ENCODE measurements around the gene LIN9.

The LIN9 gene

DNA sequence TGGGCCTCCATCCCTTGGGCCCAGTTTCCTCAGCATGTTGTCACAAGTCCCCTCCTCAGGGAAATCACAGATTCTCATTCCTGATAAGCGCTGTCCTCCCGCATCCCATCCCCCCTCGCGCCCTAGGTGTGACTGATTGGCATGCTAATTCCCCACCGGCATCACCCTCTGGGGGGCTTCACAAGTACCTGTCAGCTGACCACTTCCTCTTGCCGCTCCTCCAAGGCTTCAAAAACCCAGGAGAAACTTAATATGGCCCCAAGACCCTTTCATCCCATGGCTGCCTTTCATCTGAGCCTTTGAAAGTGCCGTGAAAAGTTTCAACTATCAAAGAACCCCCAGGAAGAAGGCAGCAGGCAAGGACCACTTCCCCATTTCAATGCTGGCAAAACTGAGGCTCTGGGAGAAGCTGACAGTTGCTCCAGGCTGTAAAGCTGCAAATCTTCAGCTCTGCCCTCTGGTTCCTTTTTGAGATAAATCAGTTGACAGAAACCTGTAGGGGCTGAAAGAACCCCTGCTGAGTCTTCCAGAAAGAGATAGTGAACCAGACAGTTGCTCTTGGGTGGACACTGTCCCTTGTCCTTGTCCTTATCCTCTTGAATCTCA is 98.3 kb downstream of the LIN9 start:
- Histone ChIP-seq H3K9me2 (replicated peaks; ENCODE audit: control insufficient read depth, low read length) (no peaks in the 10 kb centered on the region), H4K20me1 (ENCODE audit: control insufficient read depth, insufficient read depth, low read depth, low read length) (no peaks in the 10 kb centered on the region), H3K4me2 (ENCODE audit: low read length) (no peak overlapping the region), H3K36me3 (ENCODE audit: control insufficient read depth, low read length) (no peaks in the 10 kb centered on the region), H3K27ac (ENCODE audit: low read depth, low read length) (no peak overlapping the region), H3K9me3 (ENCODE audit: control insufficient read depth, insufficient read depth, low read length) (no peaks in the 10 kb centered on the region), H3F3A (ENCODE audit: control insufficient read depth, insufficient read depth) (no peaks in the 10 kb centered on the region; the same call in 1 of the 2 replicates), H3K79me2 (ENCODE audit: control insufficient read depth, low read length) (no peaks in the 10 kb centered on the region), H3K4me3 (ENCODE audit: low read length) (no peak overlapping the region), H3K27me3 (ENCODE audit: control insufficient read depth, low read length) (no peaks in the 10 kb centered on the region), H3K4me1 (ENCODE audit: control insufficient read depth, low read length) (peaks cover 13% of the 10 kb centered on the region)
- TF ChIP-seq EZH2phosphoT487 (IDR thresholded peaks at IDR 0.05; ENCODE audit: borderline replicate concordance, low read length), result no peak
- TF ChIP-seq, protein P1, sequence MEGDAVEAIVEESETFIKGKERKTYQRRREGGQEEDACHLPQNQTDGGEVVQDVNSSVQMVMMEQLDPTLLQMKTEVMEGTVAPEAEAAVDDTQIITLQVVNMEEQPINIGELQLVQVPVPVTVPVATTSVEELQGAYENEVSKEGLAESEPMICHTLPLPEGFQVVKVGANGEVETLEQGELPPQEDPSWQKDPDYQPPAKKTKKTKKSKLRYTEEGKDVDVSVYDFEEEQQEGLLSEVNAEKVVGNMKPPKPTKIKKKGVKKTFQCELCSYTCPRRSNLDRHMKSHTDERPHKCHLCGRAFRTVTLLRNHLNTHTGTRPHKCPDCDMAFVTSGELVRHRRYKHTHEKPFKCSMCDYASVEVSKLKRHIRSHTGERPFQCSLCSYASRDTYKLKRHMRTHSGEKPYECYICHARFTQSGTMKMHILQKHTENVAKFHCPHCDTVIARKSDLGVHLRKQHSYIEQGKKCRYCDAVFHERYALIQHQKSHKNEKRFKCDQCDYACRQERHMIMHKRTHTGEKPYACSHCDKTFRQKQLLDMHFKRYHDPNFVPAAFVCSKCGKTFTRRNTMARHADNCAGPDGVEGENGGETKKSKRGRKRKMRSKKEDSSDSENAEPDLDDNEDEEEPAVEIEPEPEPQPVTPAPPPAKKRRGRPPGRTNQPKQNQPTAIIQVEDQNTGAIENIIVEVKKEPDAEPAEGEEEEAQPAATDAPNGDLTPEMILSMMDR (IDR thresholded peaks at IDR 0.05; ENCODE audit: low read depth, low read length, poor library complexity, severe bottlenecking), result no peak

DNA sequence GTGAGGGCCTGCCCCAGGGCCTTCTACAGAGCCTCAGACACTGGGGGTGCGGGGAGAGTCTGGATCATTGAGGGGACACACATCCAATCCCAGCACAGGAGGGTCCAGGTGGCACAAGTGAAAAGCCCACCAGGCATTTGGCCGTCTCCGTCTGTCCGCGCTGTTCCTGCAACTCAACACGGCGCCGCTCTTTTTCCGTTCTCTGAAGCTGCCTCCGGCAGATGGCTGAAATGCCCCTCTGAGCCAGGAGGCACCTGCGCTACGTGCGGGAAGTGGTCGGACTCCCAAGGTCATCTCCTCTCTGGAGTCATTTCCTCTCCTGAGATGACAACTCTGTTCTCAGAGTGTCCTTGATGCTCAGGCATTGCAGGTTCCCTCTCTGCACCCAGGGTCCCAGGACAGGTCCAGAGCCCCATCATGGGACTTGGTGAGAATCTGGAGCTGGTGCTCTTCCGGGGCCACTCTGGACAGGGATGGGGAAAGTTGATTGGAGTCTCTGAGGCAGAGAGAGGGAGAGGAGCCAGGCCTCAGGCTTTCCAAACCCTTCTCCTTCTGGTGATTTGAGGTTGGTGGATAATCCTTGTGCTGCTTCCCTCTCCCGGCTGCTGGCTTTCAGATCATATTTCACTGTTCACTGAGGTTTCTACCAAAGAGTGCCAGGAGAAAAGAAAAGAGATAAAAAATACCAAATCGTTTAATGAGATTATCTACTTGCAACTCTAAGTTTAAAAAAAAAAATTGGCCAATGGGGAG is 99.5 kb downstream of the LIN9 start:
- no peaks in the 10 kb centered on the region for H3K79me2 ChIP-seq (ENCODE audit: control insufficient read depth, low read length)
- H3F3A ChIP-seq (ENCODE audit: control insufficient read depth, insufficient read depth), result no peaks in the 10 kb centered on the region
- H4K20me1 ChIP-seq (ENCODE audit: control insufficient read depth, insufficient read depth, low read depth, low read length), result no peaks in the 10 kb centered on the region
- no peaks in the 10 kb centered on the region for H3K9me3 ChIP-seq (ENCODE audit: control insufficient read depth, insufficient read depth, low read length)
- peaks cover 1% of the 10 kb centered on the region for H3K4me1 ChIP-seq (ENCODE audit: control insufficient read depth, low read length)
- H3K4me3 ChIP-seq (ENCODE audit: low read length), result no peak overlapping the region
- H3K4me2 ChIP-seq (ENCODE audit: low read length), result no peak overlapping the region
- H3K9me2 ChIP-seq (replicated peaks; ENCODE audit: control insufficient read depth, low read length), result no peaks in the 10 kb centered on the region
- TF ChIP-seq, protein P1 (IDR thresholded peaks at IDR 0.05; ENCODE audit: low read depth, low read length, poor library complexity, severe bottlenecking), result no peak
- no peak for TF ChIP-seq EZH2phosphoT487 (IDR thresholded peaks at IDR 0.05; ENCODE audit: borderline replicate concordance, low read length)
- H3K27me3 ChIP-seq (ENCODE audit: control insufficient read depth, low read length), result no peaks in the 10 kb centered on the region
- no peak overlapping the region for H3K27ac ChIP-seq (ENCODE audit: low read depth, low read length)
- H3K36me3 ChIP-seq (ENCODE audit: control insufficient read depth, low read length), result no peaks in the 10 kb centered on the region

DNA sequence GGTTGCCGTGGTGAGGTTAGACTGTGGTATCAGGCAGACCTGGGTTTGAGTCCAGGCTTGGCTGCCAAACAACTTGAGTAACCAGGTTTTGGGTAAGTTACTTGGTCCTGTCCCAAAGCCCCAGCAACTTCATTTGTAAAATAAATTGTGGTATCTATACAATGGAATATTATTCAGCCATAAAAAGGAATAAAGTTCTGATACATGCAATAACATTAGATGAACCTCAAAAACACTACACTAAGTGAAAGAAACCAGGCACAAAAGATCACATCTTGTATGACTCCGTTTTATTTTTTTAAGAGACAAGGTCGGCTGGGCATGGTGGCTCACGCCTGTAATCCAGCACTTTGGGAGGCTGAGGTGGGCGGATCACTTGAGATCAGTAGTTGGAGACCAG is 101.9 kb downstream of the LIN9 start:
- no peaks in the 10 kb centered on the region for H3F3A ChIP-seq (ENCODE audit: control insufficient read depth, insufficient read depth)
- H3K79me2 ChIP-seq (ENCODE audit: control insufficient read depth, low read length), result no peaks in the 10 kb centered on the region
- no peaks in the 10 kb centered on the region for H4K20me1 ChIP-seq (ENCODE audit: control insufficient read depth, insufficient read depth, low read depth, low read length)
- TF ChIP-seq, protein P1 (IDR thresholded peaks at IDR 0.05; ENCODE audit: low read depth, low read length, poor library complexity, severe bottlenecking), result no peak
- TF ChIP-seq EZH2phosphoT487 (IDR thresholded peaks at IDR 0.05; ENCODE audit: borderline replicate concordance, low read length), result no peak
- H3K36me3 ChIP-seq (ENCODE audit: control insufficient read depth, low read length), result no peaks in the 10 kb centered on the region
- no peaks in the 10 kb centered on the region for H3K27me3 ChIP-seq (ENCODE audit: control insufficient read depth, low read length)
- peaks cover 18% of the 10 kb centered on the region for H3K4me1 ChIP-seq (ENCODE audit: control insufficient read depth, low read length)
- no peak overlapping the region for H3K27ac ChIP-seq (ENCODE audit: low read depth, low read length)
- no peak overlapping the region for H3K4me2 ChIP-seq (ENCODE audit: low read length)
- no peaks in the 10 kb centered on the region for H3K9me3 ChIP-seq (ENCODE audit: control insufficient read depth, insufficient read depth, low read length)
- H3K9me2 ChIP-seq (replicated peaks; ENCODE audit: control insufficient read depth, low read length), result no peaks in the 10 kb centered on the region
- H3K4me3 ChIP-seq (ENCODE audit: low read length), result no peak overlapping the region
